Astrocyte (in vitro differentiated cells and primary cell): ENCODE results near the gene FBXO8. TPM values are rescaled to one million over a fixed set of nuclear protein-coding genes. Genes with fewer than 3 reads are reported as not detected.

Experiments used
- DNase-seq: peaks from one replicate; pipeline ENCODE4 v3.0.0-alpha.2; 2010; ENCODE audit warnings: low read depth
- FAIRE-seq: peaks from 2 replicates; lab custom pipeline; 2011; peaks lifted over from hg19 to GRCh38; lab: Jason Lieb, UNC
- H2AFZ ChIP-seq: 2 replicates; pipeline ENCODE4 v1.6.0; 2012; ENCODE audit warnings: low read depth, low read length, inconsistent platforms
- H3K27ac ChIP-seq: 2 replicates; pipeline ENCODE4 v1.5.1; 2011; ENCODE audit warnings: low read depth, low read length, inconsistent platforms
- H3K27me3 ChIP-seq: 2 replicates; pipeline ENCODE4 v1.6.0; 2011; ENCODE audit warnings: low read length, inconsistent platforms; ENCODE audit not compliant: insufficient read depth
- H3K36me3 ChIP-seq: 2 replicates; pipeline ENCODE4 v1.5.1; 2011; ENCODE audit warnings: low read length, inconsistent platforms; ENCODE audit not compliant: insufficient read depth
- H3K4me1 ChIP-seq: 2 replicates; pipeline ENCODE4 v1.5.1; 2011; ENCODE audit warnings: low read length, inconsistent platforms; ENCODE audit not compliant: insufficient read depth
- H3K4me2 ChIP-seq: 2 replicates; pipeline ENCODE4 v1.6.0; 2012; ENCODE audit warnings: low read length, inconsistent platforms
- H3K4me3 ChIP-seq: 2 replicates; pipeline ENCODE4 v1.5.1; 2011; ENCODE audit warnings: low read depth, mild to moderate bottlenecking, low read length, inconsistent platforms; ENCODE audit not compliant: insufficient read depth
- H3K79me2 ChIP-seq: 2 replicates; pipeline ENCODE4 v1.6.0; 2012; ENCODE audit warnings: mild to moderate bottlenecking, low read length, inconsistent platforms; ENCODE audit not compliant: insufficient read depth
- H3K9ac ChIP-seq: 2 replicates; pipeline ENCODE4 v1.6.0; 2012; ENCODE audit warnings: mild to moderate bottlenecking, low read length, inconsistent platforms
- H3K9me3 ChIP-seq: 2 replicates; pipeline ENCODE4 v1.5.1; 2012; ENCODE audit warnings: low read depth, mild to moderate bottlenecking, low read length, inconsistent platforms; ENCODE audit not compliant: insufficient read depth
- H4K20me1 ChIP-seq: 2 replicates; pipeline ENCODE4 v1.6.0; 2012; ENCODE audit warnings: low read length, inconsistent platforms; ENCODE audit not compliant: insufficient read depth
- H3K27ac Mint-ChIP-seq: one replicate; pipeline ENCODE4 v1.8.0; 2021; ENCODE audit warnings: mild to moderate bottlenecking, mixed read lengths; ENCODE audit not compliant: unreplicated experiment
- H3K27me3 Mint-ChIP-seq: one replicate; pipeline ENCODE4 v1.8.0; 2021; ENCODE audit warnings: low read depth, mixed read lengths; ENCODE audit not compliant: unreplicated experiment
- H3K36me3 Mint-ChIP-seq: one replicate; pipeline ENCODE4 v1.8.0; 2021; ENCODE audit warnings: low read depth, mixed read lengths; ENCODE audit not compliant: unreplicated experiment
- H3K4me1 Mint-ChIP-seq: one replicate; pipeline ENCODE4 v1.8.0; 2021; ENCODE audit warnings: low read depth, mixed read lengths; ENCODE audit not compliant: unreplicated experiment
- H3K4me3 Mint-ChIP-seq: one replicate; pipeline ENCODE4 v1.8.0; 2021; ENCODE audit warnings: mild to moderate bottlenecking, moderate library complexity, mixed read lengths; ENCODE audit not compliant: unreplicated experiment
- H3K9me3 Mint-ChIP-seq: one replicate; pipeline ENCODE4 v1.8.0; 2021; ENCODE audit warnings: mild to moderate bottlenecking, mixed read lengths; ENCODE audit not compliant: unreplicated experiment
- EZH2 ChIP-seq: IDR thresholded peaks from 2 replicates; pipeline ENCODE4 v1.6.1; 2012; ENCODE audit warnings: mild to moderate bottlenecking, low read length, inconsistent platforms; ENCODE audit not compliant: insufficient read depth
- total RNA-seq: library from RNA; stranded (reverse); gene quantifications from 2 replicates; pipeline ENCODE4 v1.2.1, GENCODE V29; 2021
- TF ChIP-seq, protein P1 (sequence below): IDR thresholded peaks from 2 replicates; pipeline ENCODE4 v1.5.1; 2011; ENCODE audit warnings: low read depth, mild to moderate bottlenecking, inconsistent platforms, low read length, moderate library complexity; ENCODE audit not compliant: insufficient read depth

FBXO8 gene
- total RNA-seq, 1 donor from 2014 or later, result 13.1 TPM

DNA sequence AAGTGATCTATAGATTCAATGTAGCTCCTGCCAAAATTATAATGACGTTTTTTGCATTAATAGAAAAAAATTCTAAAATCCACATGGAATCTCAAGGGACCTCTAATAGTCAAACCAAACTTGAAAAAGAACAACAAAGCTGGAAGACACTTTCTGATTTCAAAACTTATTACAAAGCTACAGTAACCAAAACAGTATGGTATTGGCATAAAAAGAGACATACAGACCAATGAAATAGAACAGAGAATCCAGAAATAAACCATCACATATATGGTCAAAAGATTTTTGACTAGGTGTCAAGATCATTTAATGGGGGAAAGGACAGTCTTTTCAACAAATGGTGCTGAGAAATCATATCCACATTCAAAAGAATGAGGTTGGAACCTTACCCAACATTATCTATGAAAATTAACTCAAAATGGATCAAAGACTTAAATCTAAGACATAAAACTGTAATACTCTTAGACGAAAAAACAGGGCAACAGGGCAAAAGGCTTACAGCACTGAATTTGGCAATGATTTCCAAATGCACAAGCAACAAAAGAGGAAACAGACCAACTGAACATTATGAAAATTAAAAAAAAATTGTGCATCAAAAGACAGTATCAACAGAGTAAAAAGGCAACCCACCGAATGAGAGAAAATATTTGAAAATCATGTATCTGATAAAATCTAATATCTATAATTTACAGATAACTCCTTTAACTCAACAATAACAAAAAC, 3.9 kb downstream of the FBXO8 start:
- Mint-ChIP-seq H3K9me3 (no peaks in the 10 kb centered on the region), H3K4me1 (peaks cover under 1% of the 10 kb centered on the region), H3K27ac (no peak overlapping the region), H3K4me3 (no peak overlapping the region), H3K36me3 (peaks cover 4% of the 10 kb centered on the region), H3K27me3 (no peaks in the 10 kb centered on the region)
- no peak overlapping the region for H3K27ac ChIP-seq
- no peaks in the 10 kb centered on the region for H4K20me1 ChIP-seq
- FAIRE-seq, result no peak
- no peak overlapping the region for H2AFZ ChIP-seq
- H3K9ac ChIP-seq, result no peak overlapping the region
- H3K36me3 ChIP-seq, result no peaks in the 10 kb centered on the region
- H3K4me3 ChIP-seq, result no peak overlapping the region
- TF ChIP-seq, protein P1, sequence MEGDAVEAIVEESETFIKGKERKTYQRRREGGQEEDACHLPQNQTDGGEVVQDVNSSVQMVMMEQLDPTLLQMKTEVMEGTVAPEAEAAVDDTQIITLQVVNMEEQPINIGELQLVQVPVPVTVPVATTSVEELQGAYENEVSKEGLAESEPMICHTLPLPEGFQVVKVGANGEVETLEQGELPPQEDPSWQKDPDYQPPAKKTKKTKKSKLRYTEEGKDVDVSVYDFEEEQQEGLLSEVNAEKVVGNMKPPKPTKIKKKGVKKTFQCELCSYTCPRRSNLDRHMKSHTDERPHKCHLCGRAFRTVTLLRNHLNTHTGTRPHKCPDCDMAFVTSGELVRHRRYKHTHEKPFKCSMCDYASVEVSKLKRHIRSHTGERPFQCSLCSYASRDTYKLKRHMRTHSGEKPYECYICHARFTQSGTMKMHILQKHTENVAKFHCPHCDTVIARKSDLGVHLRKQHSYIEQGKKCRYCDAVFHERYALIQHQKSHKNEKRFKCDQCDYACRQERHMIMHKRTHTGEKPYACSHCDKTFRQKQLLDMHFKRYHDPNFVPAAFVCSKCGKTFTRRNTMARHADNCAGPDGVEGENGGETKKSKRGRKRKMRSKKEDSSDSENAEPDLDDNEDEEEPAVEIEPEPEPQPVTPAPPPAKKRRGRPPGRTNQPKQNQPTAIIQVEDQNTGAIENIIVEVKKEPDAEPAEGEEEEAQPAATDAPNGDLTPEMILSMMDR, result no peak
- no peaks in the 10 kb centered on the region for H3K27me3 ChIP-seq
- no peaks in the 10 kb centered on the region for H3K9me3 ChIP-seq
- H3K4me2 ChIP-seq, result no peak overlapping the region
- H3K79me2 ChIP-seq, result peaks cover 78% of the 10 kb centered on the region
- no peaks in the 10 kb centered on the region for H3K4me1 ChIP-seq
- DNase-seq, result no peak

- Histone ChIP-seq H3K4me2 (no peak overlapping the region), H3K36me3 (no peaks in the 10 kb centered on the region), H3K27ac (no peak overlapping the region), H2AFZ (no peak overlapping the region), H4K20me1 (peaks cover 2% of the 10 kb centered on the region), H3K27me3 (no peaks in the 10 kb centered on the region), H3K79me2 (peaks cover 83% of the 10 kb centered on the region), H3K4me1 (no peaks in the 10 kb centered on the region), H3K9me3 (no peaks in the 10 kb centered on the region), H3K9ac (no peak overlapping the region), H3K4me3 (no peak overlapping the region)
- FAIRE-seq (no peak), DNase-seq (peak; percentile 12)
- H3K4me3 Mint-ChIP-seq, result no peak overlapping the region
- TF ChIP-seq, protein P1, result no peak
- TF ChIP-seq EZH2, result no peak
- H3K4me1 Mint-ChIP-seq, result no peaks in the 10 kb centered on the region
- no peak overlapping the region for H3K27ac Mint-ChIP-seq
- no peaks in the 10 kb centered on the region for H3K9me3 Mint-ChIP-seq
- H3K27me3 Mint-ChIP-seq, result no peaks in the 10 kb centered on the region
- peaks cover 4% of the 10 kb centered on the region for H3K36me3 Mint-ChIP-seq
These were observed 5.0 kb downstream of the FBXO8 start for GRCh38 chr4:174278467-174278866.

- Histone ChIP-seq H3K36me3 (no peaks in the 10 kb centered on the region), H3K27me3 (no peaks in the 10 kb centered on the region), H3K4me2 (no peak overlapping the region), H2AFZ (no peak overlapping the region), H3K4me3 (no peak overlapping the region), H3K27ac (no peak overlapping the region), H4K20me1 (peaks cover 2% of the 10 kb centered on the region), H3K9ac (no peak overlapping the region), H3K79me2 (peaks cover 82% of the 10 kb centered on the region), H3K9me3 (no peaks in the 10 kb centered on the region), H3K4me1 (no peaks in the 10 kb centered on the region)
- Mint-ChIP-seq H3K4me1 (no peaks in the 10 kb centered on the region), H3K27ac (no peak overlapping the region), H3K9me3 (no peaks in the 10 kb centered on the region), H3K4me3 (no peak overlapping the region), H3K27me3 (no peaks in the 10 kb centered on the region), H3K36me3 (peaks cover 4% of the 10 kb centered on the region)
- DNase-seq, result no peak
- TF ChIP-seq EZH2, result no peak
- TF ChIP-seq, protein P1, result no peak
- no peak for FAIRE-seq
These were observed 6.0 kb downstream of the FBXO8 start for GRCh38 chr4:174277433-174277832.
